Natural killer cell treated with Interleukin-12 subunit alpha and Interleukin-12 subunit beta and Interleukin-15 and Interleukin-18, amount 100 ng/mL, for 72 hours (primary cell): ENCODE measurements around the gene PNPLA2. TPM values are rescaled to one million over a fixed set of nuclear protein-coding genes. Genes with fewer than 3 reads are reported as not detected.

Experiments
- ATAC-seq, 2 donors: fragments of 150-1000 bp; cut with Tn5 transposase in 1 of 2; sonication (Bioruptor Pico), chemical (Tn5 transposase) in 1 of 2; 2 replicates each; pipeline ENCODE4 v1.10.0; 2021
- DNase-seq: peaks from one replicate; pipeline ENCODE4 v3.0.0; 2022; ENCODE audit warnings: low spot score
- H3K27ac Mint-ChIP-seq, 2 donors: 1 replicate in 1 of 2; 2 replicates in 1 of 2; pipeline ENCODE4 v1.8.0; 2022; ENCODE audit warnings: mixed read lengths in 2 of 2, mild to moderate bottlenecking in 1 of 2, moderate library complexity in 1 of 2
- H3K27me3 Mint-ChIP-seq, 2 donors: 1 replicate in 1 of 2; 2 replicates in 1 of 2; pipeline ENCODE4 v1.8.0; 2022; ENCODE audit warnings: mixed read lengths in 2 of 2
- H3K36me3 Mint-ChIP-seq: one replicate; pipeline ENCODE4 v1.8.0; 2022; ENCODE audit warnings: mixed read lengths
- H3K4me1 Mint-ChIP-seq, 2 donors: 1 replicate in 1 of 2; 2 replicates in 1 of 2; pipeline ENCODE4 v1.8.0; 2022; ENCODE audit warnings: low read depth in 2 of 2, mixed read lengths in 2 of 2, mild to moderate bottlenecking in 1 of 2
- H3K4me3 Mint-ChIP-seq: one replicate; pipeline ENCODE4 v1.8.0; 2022; ENCODE audit warnings: mixed read lengths
- H3K9me3 Mint-ChIP-seq: 2 replicates; pipeline ENCODE4 v1.8.0; 2022; ENCODE audit warnings: mixed read lengths
- total RNA-seq, 2 donors: library from RNA; stranded (reverse); gene quantifications; one replicate each; pipeline ENCODE4 v1.2.3, GENCODE V29; 2022

PNPLA2 gene
- total RNA-seq, 2 donors from 2014 or later, result 69.0 to 95.0 TPM

GRCh38 chr11:869399-870126 is 50.8 kb downstream of the PNPLA2 start:
- DNase-seq, result no peak
- no peaks in the 10 kb centered on the region for H3K36me3 Mint-ChIP-seq
- H3K27me3 Mint-ChIP-seq, result no peaks in the 10 kb centered on the region
- no peak for ATAC-seq
- H3K4me3 Mint-ChIP-seq, result no peak overlapping the region
- H3K27ac Mint-ChIP-seq, result no peak overlapping the region
- no peaks in the 10 kb centered on the region for H3K9me3 Mint-ChIP-seq
- no peaks in the 10 kb centered on the region for H3K4me1 Mint-ChIP-seq

- no peak for DNase-seq
- Mint-ChIP-seq H3K27ac (no peak overlapping the region), H3K9me3 (no peaks in the 10 kb centered on the region), H3K36me3 (no peaks in the 10 kb centered on the region), H3K4me1 (no peaks in the 10 kb centered on the region), H3K4me3 (no peak overlapping the region), H3K27me3 (no peaks in the 10 kb centered on the region)
- no peak for ATAC-seq
Measured at GRCh38 chr11:870127-870413, 51.4 kb downstream of the PNPLA2 start.

DNA sequence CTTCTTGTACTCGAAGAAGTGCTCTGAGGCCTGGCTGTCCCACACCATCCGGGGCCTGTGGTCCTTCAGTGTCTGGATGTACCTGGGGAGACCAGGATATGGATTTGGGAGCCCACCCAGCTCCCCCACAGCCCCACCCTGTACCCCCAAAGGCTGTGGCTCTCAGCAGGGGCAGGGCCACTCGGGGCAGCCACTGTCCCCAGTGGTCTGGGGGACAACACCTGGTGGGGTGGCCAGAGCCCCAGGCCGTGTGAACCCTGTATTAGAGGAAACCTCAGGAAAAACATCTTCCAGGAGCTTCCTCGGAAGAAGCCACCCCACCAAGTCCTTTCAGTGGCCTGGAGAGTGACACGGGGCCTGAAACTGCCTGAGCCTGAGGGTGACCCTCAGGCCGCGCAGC is 51.7 kb downstream of the PNPLA2 start:
- Mint-ChIP-seq H3K36me3 (no peaks in the 10 kb centered on the region), H3K27ac (no peak overlapping the region), H3K4me1 (no peaks in the 10 kb centered on the region), H3K4me3 (no peak overlapping the region), H3K27me3 (no peaks in the 10 kb centered on the region), H3K9me3 (no peaks in the 10 kb centered on the region)
- ATAC-seq (no peak), DNase-seq (no peak)

- no peak overlapping the region for H3K4me3 Mint-ChIP-seq
- no peaks in the 10 kb centered on the region for H3K9me3 Mint-ChIP-seq
- no peaks in the 10 kb centered on the region for H3K36me3 Mint-ChIP-seq
- no peak for ATAC-seq
- no peak overlapping the region for H3K27ac Mint-ChIP-seq
- no peaks in the 10 kb centered on the region for H3K27me3 Mint-ChIP-seq
- H3K4me1 Mint-ChIP-seq, result no peaks in the 10 kb centered on the region
- no peak for DNase-seq
Measured at GRCh38 chr11:871472-871871, 52.8 kb downstream of the PNPLA2 start.

DNA sequence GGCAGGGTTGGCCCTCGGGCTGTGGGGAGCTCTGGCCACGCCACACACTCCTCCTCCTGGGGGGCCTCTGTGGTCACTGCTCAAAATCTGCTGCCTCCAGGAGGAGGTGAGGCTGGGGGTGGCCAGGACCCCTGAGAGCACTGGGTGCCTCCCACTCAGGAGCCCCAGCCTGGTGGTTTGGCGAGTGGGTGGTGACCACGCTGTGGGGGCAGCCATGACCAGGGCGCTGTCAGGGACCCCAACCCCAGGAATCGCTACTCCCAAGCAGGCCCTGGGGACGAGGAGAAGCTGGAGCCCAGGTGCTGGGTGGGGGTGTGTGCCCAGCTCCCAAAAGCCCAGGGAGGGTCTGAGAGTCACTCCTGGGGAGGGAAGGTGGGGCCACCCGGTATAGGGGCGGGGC is 54.1 kb downstream of the PNPLA2 start:
- ATAC-seq (no peak), DNase-seq (no peak)
- Mint-ChIP-seq H3K36me3 (no peaks in the 10 kb centered on the region), H3K9me3 (no peaks in the 10 kb centered on the region), H3K27ac (no peak overlapping the region), H3K4me3 (no peak overlapping the region), H3K27me3 (no peaks in the 10 kb centered on the region), H3K4me1 (no peaks in the 10 kb centered on the region)

DNA sequence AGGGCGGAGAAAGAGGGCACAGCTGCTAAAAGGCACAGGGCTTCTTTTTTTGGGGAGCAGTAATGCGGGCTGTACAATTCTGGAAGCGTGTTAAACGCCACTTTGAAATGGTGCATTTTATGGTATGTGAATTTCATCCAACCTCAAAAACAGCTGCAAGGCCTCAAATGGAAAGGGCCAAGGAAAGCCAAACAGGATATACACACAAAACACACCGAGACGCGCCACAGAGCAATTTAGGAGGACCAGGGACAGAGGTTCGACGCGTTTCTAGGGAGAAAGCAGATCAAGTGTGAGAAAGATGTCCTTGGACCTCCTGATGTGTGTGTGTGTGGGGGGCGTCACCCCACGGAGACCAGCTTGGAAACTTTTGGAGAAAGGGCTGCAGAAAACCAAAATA is 55.0 kb downstream of the PNPLA2 start:
- H3K27me3 Mint-ChIP-seq, result no peaks in the 10 kb centered on the region
- H3K36me3 Mint-ChIP-seq, result no peaks in the 10 kb centered on the region
- H3K4me1 Mint-ChIP-seq, result no peaks in the 10 kb centered on the region
- no peak overlapping the region for H3K4me3 Mint-ChIP-seq
- H3K27ac Mint-ChIP-seq, result no peak overlapping the region
- H3K9me3 Mint-ChIP-seq, result no peaks in the 10 kb centered on the region
- ATAC-seq (no peak), DNase-seq (no peak)

Other genes starting within 250 kb of the PNPLA2 start
- gene PHRF1, start 242.4 kb upstream of the PNPLA2 start, total RNA-seq, result 10 to 100 TPM; 49.2 to 85.7 TPM
- gene IRF7, start 203.0 kb upstream of the PNPLA2 start, total RNA-seq, result 10 to 100 TPM; 33.7 to 34.9 TPM
- not detected for gene CDHR5, start 194.0 kb upstream of the PNPLA2 start, total RNA-seq
- not detected for gene SCT, start 191.7 kb upstream of the PNPLA2 start, total RNA-seq
- 1 to 10 TPM in 1 of 2 donors, under 1 TPM in 1; 0.48 to 1.3 TPM for gene DRD4, start 181.6 kb upstream of the PNPLA2 start, total RNA-seq
- 10 to 100 TPM; 23.2 to 83.6 TPM for gene DEAF1, start 123.7 kb upstream of the PNPLA2 start, total RNA-seq
- gene TMEM80, start 123.1 kb upstream of the PNPLA2 start, total RNA-seq, result 10 to 100 TPM; 15.3 to 20.3 TPM
- 10 to 100 TPM in 1 of 2 donors, 1 to 10 TPM in 1; 2.9 to 13.0 TPM for gene EPS8L2, start 112.7 kb upstream of the PNPLA2 start, total RNA-seq
- 100 to 1,000 TPM; 201 to 242 TPM for gene TALDO1, start 71.5 kb upstream of the PNPLA2 start, total RNA-seq
- gene GATD1, start 41.4 kb upstream of the PNPLA2 start, total RNA-seq, result 10 to 100 TPM; 42.2 to 99.7 TPM
- gene CEND1, start 28.8 kb upstream of the PNPLA2 start, total RNA-seq, result 1 to 10 TPM in 1 of 2 donors, under 1 TPM in 1; 0.95 to 3.4 TPM
- 100 to 1,000 TPM in 1 of 2 donors, 10 to 100 TPM in 1; 64.3 to 125 TPM for gene SLC25A22, start 20.6 kb upstream of the PNPLA2 start, total RNA-seq
- gene PIDD1, start 13.7 kb upstream of the PNPLA2 start, total RNA-seq, result 10 to 100 TPM; 19.1 to 53.6 TPM
- 1,000 to 10,000 TPM; 1,365 to 2,718 TPM for gene RPLP2, start 8.9 kb upstream of the PNPLA2 start, total RNA-seq
- 1 to 10 TPM; 2.6 to 2.9 TPM for gene CRACR2B, start 9.0 kb downstream of the PNPLA2 start, total RNA-seq
- gene CD151, start 14.0 kb downstream of the PNPLA2 start, total RNA-seq, result 10 to 100 TPM; 45.0 to 72.0 TPM
- gene POLR2L, start 23.6 kb downstream of the PNPLA2 start, total RNA-seq, result 10 to 100 TPM; 97.4 to 97.8 TPM
- 10 to 100 TPM; 17.4 to 31.4 TPM for gene TSPAN4, start 23.9 kb downstream of the PNPLA2 start, total RNA-seq
- gene CHID1, start 91.9 kb downstream of the PNPLA2 start, total RNA-seq, result 100 to 1,000 TPM in 1 of 2 donors, 10 to 100 TPM in 1; 64.8 to 115 TPM
- 10 to 100 TPM; 51.6 to 75.1 TPM for gene AP2A2, start 107.0 kb downstream of the PNPLA2 start, total RNA-seq
- not detected for gene MUC6, start 217.8 kb downstream of the PNPLA2 start, total RNA-seq